ENCODE measurements around the gene VCP. TPM values are rescaled to one million over a fixed set of nuclear protein-coding genes. Genes with fewer than 3 reads are reported as not detected.

The VCP gene
- total and polyA plus RNA-seq, 9 of the 15 experiments (the other 6 are each of a cell fraction or from before 2014, with no cell fraction given), result 7.1 to 257 (median 199) TPM

DNA sequence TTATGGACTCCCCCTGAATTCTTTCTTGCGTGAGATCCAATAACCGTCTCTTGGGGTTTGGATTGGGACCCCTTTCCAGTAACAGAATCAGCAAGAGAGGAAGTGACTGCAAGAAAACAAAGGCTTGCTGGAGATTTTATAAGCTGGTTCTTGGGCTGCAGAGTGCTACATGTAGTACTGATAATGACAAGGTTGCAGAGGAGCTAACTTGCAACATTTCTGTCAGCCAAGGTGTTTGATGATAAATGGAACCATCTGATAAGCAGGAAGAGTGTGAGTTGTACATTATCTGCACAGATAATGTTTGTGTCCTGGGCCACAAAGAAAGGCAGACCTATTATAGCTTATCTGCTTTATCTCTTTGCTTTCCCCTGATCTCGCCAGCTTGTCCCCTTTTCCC lies 45.8 kb downstream of the VCP start (continued):
- TF ChIP-seq CBFA2T2 (conservative IDR thresholded peaks at IDR 0.05), result peak; percentile 50
- no peak for TF ChIP-seq PHF20 (IDR thresholded peaks at IDR 0.05; ENCODE audit: partially characterized antibody)
- no peak for TF ChIP-seq FOS (IDR thresholded peaks at IDR 0.05; ENCODE audit: extremely low read depth, insufficient read length)
- TF ChIP-seq GATAD2B (IDR thresholded peaks at IDR 0.05; ENCODE audit: borderline replicate concordance), result no peak
- TF ChIP-seq TCF7L2 (IDR thresholded peaks at IDR 0.05; ENCODE audit: low read depth, low read length), result no peak
- no peak for TF ChIP-seq SLC30A9 (CRISPR knock-in tag; IDR thresholded peaks at IDR 0.05)
- TF ChIP-seq, protein P1, sequence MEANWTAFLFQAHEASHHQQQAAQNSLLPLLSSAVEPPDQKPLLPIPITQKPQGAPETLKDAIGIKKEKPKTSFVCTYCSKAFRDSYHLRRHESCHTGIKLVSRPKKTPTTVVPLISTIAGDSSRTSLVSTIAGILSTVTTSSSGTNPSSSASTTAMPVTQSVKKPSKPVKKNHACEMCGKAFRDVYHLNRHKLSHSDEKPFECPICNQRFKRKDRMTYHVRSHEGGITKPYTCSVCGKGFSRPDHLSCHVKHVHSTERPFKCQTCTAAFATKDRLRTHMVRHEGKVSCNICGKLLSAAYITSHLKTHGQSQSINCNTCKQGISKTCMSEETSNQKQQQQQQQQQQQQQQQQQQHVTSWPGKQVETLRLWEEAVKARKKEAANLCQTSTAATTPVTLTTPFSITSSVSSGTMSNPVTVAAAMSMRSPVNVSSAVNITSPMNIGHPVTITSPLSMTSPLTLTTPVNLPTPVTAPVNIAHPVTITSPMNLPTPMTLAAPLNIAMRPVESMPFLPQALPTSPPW (CRISPR knock-in tag; IDR thresholded peaks at IDR 0.05), result no peak
- no peak for TF ChIP-seq SMARCA5 (IDR thresholded peaks at IDR 0.05)
- no peak for TF ChIP-seq ZNF431 (CRISPR knock-in tag; IDR thresholded peaks at IDR 0.05)
- TF ChIP-seq, protein P2, sequence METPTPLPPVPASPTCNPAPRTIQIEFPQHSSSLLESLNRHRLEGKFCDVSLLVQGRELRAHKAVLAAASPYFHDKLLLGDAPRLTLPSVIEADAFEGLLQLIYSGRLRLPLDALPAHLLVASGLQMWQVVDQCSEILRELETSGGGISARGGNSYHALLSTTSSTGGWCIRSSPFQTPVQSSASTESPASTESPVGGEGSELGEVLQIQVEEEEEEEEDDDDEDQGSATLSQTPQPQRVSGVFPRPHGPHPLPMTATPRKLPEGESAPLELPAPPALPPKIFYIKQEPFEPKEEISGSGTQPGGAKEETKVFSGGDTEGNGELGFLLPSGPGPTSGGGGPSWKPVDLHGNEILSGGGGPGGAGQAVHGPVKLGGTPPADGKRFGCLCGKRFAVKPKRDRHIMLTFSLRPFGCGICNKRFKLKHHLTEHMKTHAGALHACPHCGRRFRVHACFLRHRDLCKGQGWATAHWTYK (CRISPR knock-in tag; IDR thresholded peaks at IDR 0.05), result no peak
- TF ChIP-seq ILF3 (IDR thresholded peaks at IDR 0.05; ENCODE audit: borderline replicate concordance), result no peak
- TF ChIP-seq EZH2 (IDR thresholded peaks at IDR 0.05; ENCODE audit: borderline replicate concordance, low read depth, low read length), result no peak
- TF ChIP-seq RBM22 (IDR thresholded peaks at IDR 0.05; ENCODE audit: low read depth, low read length, poor library complexity, severe bottlenecking), result no peak
- TF ChIP-seq PHF21A (IDR thresholded peaks at IDR 0.05; ENCODE audit: borderline replicate concordance, low read depth), result no peak
- peak; percentile 81 for TF ChIP-seq ZEB2 (IDR thresholded peaks at IDR 0.05)
- TF ChIP-seq SOX6 (IDR thresholded peaks at IDR 0.05), result peak; percentile 91
- TF ChIP-seq MEIS2 (IDR thresholded peaks at IDR 0.05; ENCODE audit: partially characterized antibody), result peak; percentile 79
- no peak for TF ChIP-seq KAT7 (CRISPR knock-in tag; IDR thresholded peaks at IDR 0.05; ENCODE audit: borderline replicate concordance)
- TF ChIP-seq RREB1 (CRISPR knock-in tag; IDR thresholded peaks at IDR 0.05), result no peak
- TF ChIP-seq SPI1 (IDR thresholded peaks at IDR 0.05; ENCODE audit: borderline replicate concordance, low read depth, low read length), result peak; percentile 77
- TF ChIP-seq ZSCAN29 (IDR thresholded peaks at IDR 0.05), result no peak
- no peak for TF ChIP-seq ZNF77 (CRISPR knock-in tag; IDR thresholded peaks at IDR 0.05)
- no peak for TF ChIP-seq NBN (IDR thresholded peaks at IDR 0.05; ENCODE audit: low read depth)

All from K562 (cell line).